Measurements from ENCODE around the gene WASHC4.

The WASHC4 gene

GRCh38 chr12:105209091-105209490 is 101.6 kb downstream of the WASHC4 start:
- DNase-seq (ENCODE audit: low read depth) = no peak

- peak; percentile 43 for DNase-seq (ENCODE audit: low read depth)
These were observed 104.9 kb downstream of the WASHC4 start for GRCh38 chr12:105212438-105212837.

- DNase-seq (ENCODE audit: low read depth) = peak; percentile 53
These were observed 106.6 kb downstream of the WASHC4 start for GRCh38 chr12:105214148-105214547.

GRCh38 chr12:105214670-105215375 is 107.3 kb downstream of the WASHC4 start:
- peak; percentile 36 for DNase-seq (ENCODE audit: low read depth)

- no peak for DNase-seq (ENCODE audit: low read depth)
These were observed 110.9 kb downstream of the WASHC4 start for GRCh38 chr12:105218434-105218833.

All from amniotic epithelial cell (primary cell).